SK-N-MC (cell line): ENCODE measurements around the gene MYO1F.

Source experiments
- EZH2 ChIP-seq: fragments of 200-600 bp; sonication (generic); IDR thresholded peaks from one replicate; pipeline ENCODE4 v1.6.1; 2017; ENCODE audit warnings: antibody characterized with exemption
- FOXP2 ChIP-seq: optimal IDR thresholded peaks from 2 replicates; pipeline ENCODE3; 2011; ENCODE audit warnings: mild to moderate bottlenecking, moderate library complexity; ENCODE audit not compliant: insufficient read depth; ENCODE audit errors: extremely low read length, control extremely low read depth
- POLR2AphosphoS5 ChIP-seq: IDR thresholded peaks from 2 replicates; pipeline ENCODE4 v1.6.1; 2012; ENCODE audit warnings: mild to moderate bottlenecking, low read depth, low read length, borderline replicate concordance

GRCh38 chr19:8528500-8528899 lies 48.7 kb downstream of the MYO1F start:
- TF ChIP-seq POLR2AphosphoS5 (no peak), EZH2 (no peak), FOXP2 (no peak)
